WTC11 (cell line): ENCODE data around the gene GTF3C4.

Source experiments
- CTCF ChIP-seq: fragments of 200-600 bp; IDR thresholded peaks from 2 replicates; pipeline ENCODE4 v1.8.0; 2022; ENCODE audit warnings: antibody characterized with exemption
- NFATC4 ChIP-seq: fragments of 250-450 bp; sonication (Bioruptor Pico); IDR thresholded peaks from 2 replicates; pipeline ENCODE4 v1.9.0; 2021; ENCODE audit warnings: mild to moderate bottlenecking
- STAT6 ChIP-seq: sonication (generic); formaldehyde crosslinking; conservative IDR thresholded peaks from 2 replicates; pipeline ENCODE4 v1.8.1; 2023; ENCODE audit warnings: mild to moderate bottlenecking, low read depth, missing genetic modification reagents, moderate library complexity
- ZBTB43 ChIP-seq: sonication (generic); formaldehyde crosslinking; IDR thresholded peaks from 2 replicates; pipeline ENCODE4 v1.8.1; 2023; ENCODE audit warnings: mild to moderate bottlenecking, missing genetic modification reagents

- TF ChIP-seq CTCF (no peak), STAT6 (CRISPR knock-in tag) (no peak), NFATC4 (CRISPR knock-in tag) (no peak), ZBTB43 (CRISPR knock-in tag) (no peak)
These were observed 73.7 kb downstream of the GTF3C4 start for GRCh38 chr9:132743931-132744479.
